Fibroblast of skin of right biceps (primary cell): ENCODE measurements around the gene TBC1D23.
A peak's percentile ranks its signal among the peaks of the same experiment; 100 is the strongest.
"Not testable (repeated sequence)": the region's sequence is repeated elsewhere in the genome, so short reads cannot be mapped to it uniquely, and the experiment has no call there.

Experiments used
- DNase-seq: peaks from one replicate; pipeline ENCODE4 v3.0.0-alpha.2; 2013

The TBC1D23 gene

DNA sequence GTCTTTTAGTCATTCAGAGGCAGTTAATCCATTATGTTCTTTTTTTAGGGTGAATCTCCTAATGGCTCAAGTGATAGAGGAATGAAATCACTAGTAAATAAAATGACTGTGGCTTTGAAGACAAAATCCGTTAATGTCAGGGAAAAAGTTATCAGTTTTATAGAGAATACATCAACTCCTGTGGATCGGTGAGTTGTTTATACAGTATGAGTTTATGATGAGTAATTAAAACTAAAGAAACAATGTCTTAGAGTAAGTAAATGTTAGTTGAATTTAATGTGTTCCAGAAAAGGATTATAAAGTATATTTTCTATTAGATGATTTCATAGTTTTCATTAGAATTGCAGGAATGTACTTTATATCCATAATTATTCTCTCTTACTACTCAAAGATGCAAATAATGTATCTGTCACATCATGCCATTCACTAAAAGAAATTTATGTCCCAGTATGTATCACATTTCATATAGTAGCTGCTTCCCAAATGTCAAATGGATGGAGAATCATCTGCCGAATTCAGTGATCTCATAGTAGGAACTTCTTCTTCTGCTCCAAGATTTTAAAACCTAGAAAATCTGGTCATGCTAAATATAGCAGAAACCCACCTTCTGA, 49.7 kb downstream of the TBC1D23 start:
- no peak for DNase-seq

DNA sequence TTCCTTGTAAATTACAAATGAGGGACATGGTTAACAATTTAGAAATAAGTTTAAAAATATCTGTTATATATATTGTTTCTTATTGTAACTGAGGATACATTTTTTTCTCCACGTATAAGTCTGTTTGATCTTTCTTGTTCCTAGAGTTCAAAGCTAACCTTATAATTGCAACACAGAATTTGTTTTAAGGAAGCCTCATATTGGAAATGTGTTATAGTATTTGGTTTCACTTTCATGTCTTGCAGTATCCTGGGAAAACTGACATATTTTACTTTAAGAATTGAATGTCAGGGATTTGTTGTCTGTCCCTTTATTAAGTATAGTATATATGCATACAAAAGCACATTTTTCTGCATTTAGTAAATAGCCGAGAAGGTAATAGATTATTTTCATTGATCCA, 50.2 kb downstream of the TBC1D23 start:
- DNase-seq = no peak

DNA sequence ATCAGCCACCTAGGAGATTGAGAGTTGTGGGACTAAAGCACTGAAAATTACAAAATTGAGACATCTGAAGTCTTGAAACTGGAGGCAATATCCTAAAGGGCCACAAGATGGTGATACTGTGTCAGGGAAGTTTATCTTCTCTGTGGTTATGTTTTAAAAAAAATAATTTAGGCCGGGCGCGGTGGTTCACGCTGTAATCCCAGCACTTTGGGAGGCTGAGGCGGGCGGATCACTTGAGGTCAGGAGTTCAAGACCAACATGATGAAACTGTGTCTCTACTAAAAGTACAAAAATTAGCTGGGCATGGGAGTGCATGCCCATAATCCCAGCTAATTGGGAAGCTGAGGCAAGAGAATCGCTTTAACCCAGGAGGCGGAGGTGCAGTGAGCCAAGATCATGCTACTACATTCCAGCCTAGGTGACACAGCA, 55.9 kb downstream of the TBC1D23 start:
- DNase-seq = peak; percentile 64

GRCh38 chr3:100317912-100318311, 57.1 kb downstream of the TBC1D23 start:
- DNase-seq = no peak

DNA sequence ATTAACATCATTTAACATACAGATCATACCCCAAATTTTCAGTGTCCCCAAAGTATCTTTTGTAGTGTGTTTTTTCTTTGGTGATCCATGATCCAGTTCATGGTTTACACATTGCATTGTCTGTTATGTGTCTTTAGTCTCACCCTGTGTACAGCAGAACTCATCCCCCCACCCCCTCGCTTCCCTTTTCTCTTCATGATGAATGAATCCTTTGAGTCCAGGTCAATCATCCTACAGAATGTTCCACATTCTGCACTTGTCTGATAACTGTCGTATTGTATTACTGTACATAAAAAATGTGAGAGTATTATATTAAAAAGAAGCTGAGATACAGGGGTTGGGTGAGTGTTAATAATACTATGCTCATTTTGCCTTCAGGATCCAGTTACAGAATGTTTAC, 59.2 kb downstream of the TBC1D23 start:
- no peak for DNase-seq

- no peak for DNase-seq
Measured at GRCh38 chr3:100324044-100324443, 63.3 kb downstream of the TBC1D23 start.

DNA sequence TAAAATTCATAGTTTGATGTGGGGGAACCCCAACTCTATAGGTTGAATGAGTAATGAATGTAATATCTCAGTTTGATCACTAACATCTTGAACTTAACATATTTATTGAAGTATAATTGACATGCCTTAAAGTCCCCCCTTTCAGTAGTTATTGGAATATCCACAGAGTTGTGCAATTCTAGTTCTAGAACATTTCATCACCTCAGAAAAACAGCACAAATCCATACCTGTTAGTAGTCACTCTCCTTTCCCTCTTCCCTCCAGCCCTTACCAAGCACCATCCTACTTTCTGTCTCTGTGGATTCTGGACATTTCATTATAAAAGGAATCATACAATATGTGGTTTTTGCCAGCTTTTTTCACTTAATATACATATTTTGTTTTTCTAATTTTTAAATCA, 65.0 kb downstream of the TBC1D23 start:
- DNase-seq = no peak

DNA sequence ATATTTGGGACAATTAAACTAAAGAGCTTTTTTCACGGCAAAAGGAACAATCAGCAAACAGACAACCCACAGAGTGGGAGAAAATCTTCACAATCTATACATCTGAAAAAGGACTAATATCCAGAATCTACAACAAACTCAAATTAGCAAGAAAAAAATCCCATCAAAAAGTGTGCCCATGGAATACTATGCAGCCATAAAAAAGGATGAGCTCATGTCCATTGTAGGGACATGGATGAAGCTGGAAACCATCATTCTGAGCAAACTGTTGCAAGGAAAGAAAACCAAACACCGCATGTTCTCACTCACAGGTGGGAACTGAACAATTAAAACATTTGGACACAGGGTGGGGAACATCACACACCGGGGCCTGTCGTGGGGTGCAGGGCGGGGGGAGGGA, 66.6 kb downstream of the TBC1D23 start:
- not testable (repeated sequence) for DNase-seq

DNA sequence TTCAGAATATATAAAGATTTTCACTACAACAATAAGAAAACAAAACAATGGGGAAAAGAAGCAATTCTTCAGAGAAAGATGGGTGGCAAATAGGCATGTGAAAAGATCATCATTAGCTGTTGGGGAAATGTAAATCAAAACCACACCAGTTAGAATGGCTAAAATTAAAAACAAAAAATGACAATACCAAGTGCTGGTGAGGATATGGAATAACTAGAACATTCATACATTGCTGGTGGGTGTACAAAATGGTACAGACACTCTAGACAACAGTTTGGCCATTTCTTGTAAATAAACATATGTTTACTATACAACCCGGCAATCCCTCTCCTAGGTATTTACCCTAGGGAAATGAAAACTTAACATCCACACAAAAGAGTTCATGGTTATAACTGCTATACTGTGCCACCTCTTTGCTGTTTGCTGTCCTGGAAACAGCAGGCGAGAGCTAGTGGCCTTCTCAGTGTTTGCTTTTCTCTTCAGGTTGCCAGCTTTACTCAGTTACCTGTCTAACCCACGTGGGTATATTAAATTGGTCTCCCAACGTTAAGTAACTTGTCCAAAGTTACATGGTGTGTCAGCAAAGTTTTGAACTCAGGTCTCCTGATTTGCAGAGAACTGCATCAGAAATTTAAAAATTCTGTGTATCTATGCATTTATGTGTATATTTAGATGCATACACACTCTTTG, 69.2 kb downstream of the TBC1D23 start:
- no peak for DNase-seq

DNA sequence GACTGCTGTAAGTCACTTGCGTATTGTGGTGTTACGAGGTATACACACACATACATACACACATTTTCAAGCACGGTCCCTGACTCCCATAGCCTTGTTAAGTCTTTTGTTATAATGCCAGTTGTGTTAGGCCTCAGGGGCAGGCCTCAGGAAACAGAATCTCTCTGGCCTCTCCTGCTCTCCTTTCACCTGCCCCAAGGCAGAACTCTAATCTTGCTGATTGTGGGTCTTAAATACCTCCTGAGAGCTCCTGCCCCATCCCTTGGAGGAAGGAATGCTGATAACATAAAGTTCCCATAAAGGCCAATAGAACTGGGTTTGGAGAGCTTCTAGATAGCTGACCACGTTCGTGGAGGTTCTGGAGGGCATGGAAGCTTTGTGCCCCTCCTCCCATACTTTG, 69.9 kb downstream of the TBC1D23 start:
- no peak for DNase-seq

GRCh38 chr3:100331660-100332059, 70.9 kb downstream of the TBC1D23 start:
- no peak for DNase-seq

DNA sequence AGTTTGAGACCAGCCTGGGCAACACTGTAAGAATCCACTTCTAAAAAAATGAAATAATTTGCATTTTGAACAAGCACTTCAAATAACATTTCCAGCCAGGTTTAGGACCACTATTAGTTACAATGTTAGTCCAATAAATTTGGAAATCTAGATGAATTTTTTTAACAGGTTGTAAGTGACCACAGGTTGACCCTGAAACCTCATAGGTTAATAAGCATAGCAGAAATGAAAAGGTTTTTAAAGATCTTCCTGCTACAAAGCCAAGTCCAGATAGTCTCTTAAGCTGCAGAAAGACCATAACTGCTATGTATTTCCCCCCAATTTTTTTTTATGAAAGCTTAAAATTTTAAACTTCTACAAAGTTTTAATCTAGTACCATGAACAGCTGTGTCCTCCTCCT, 72.3 kb downstream of the TBC1D23 start:
- DNase-seq = no peak

DNA sequence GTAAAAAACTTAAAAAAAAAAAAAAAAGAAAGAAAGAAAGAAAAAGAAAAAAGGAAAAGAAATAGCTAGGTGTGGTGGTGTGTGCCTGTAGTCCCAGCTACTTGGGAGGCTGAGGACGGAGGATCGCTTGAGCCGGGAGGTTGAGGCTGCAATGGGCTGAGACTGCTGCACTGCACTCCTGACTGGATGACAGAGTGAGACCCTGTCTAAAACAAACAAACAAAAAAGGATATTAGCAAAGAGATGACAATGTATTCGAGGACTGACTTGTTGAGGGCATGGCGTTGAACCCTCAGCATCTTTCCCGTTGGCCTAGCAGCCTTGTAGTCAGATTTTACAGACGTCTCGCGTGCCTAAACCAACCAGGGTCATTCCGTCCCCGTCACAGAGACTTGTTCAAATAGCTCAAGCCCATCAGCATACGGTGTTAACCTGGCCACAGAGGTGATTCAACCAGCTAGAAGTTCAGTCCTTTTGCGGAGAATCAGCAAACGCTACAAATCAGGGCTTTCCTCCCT, 73.2 kb downstream of the TBC1D23 start:
- no peak for DNase-seq

- DNase-seq = peak; percentile 75
Measured at GRCh38 chr3:100334488-100335351, 73.9 kb downstream of the TBC1D23 start, which contains the start of gene NIT2. Gene NIT2, plus strand, starts transcription at chr3:100334757. Its CDS starts 35 bp downstream, at chr3:100334792.

- DNase-seq = peak; percentile 14
Measured at GRCh38 chr3:100335434-100335833, 74.6 kb downstream of the TBC1D23 start.

- DNase-seq = not testable (repeated sequence)
Measured at GRCh38 chr3:100336229-100336628, 75.4 kb downstream of the TBC1D23 start.

DNA sequence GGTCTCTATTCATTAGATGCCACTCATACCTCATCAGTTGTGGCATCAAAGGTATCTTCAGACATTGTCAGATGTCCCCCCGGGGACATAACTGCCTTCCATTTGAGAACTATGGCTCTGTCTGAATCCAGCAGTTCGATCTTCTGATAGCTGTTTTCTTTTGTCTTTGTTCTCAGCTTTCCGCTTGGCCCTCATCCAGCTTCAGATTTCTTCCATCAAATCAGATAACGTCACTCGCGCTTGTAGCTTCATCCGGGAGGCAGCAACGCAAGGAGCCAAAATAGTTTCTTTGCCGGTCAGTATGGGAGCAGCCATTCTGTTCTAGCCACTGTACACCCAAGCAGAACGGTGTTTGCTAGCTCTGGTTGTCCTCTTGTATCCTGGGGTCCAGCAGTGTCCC, 78.1 kb downstream of the TBC1D23 start:
- no peak for DNase-seq

DNA sequence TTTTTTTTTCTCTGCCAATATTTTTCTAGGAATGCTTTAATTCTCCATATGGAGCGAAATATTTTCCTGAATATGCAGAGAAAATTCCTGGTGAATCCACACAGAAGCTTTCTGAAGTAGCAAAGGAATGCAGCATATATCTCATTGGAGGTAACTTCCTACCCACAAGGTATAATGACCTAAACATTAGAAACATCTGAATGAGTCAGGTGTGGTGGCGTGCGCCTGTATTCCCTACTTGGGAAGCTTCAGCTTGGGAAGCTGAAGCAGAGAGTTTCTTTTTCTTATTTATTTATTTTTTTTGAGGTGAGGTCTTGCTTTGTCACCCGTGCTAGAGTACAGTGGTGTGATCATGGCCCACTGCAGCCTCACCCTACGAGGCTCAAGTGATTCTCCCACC, 79.0 kb downstream of the TBC1D23 start:
- DNase-seq = no peak

DNA sequence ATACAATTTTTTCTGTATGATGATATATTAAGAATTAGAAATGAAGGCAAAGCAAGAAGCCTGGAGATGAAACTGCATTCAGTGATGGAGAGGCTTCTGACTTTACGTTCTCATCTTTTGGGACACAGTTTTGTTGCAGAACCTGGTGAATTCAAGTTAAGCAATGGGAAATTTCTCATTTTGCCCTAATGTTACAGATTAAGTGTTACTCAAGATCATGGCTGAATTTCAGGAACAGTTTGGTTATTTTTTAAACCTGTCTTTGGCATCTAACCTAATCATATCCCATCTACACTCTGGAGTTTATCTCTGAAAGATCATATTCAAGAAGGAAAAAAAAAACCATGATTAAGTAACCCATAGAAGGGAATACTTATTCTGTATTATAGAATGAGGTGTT, 79.7 kb downstream of the TBC1D23 start:
- DNase-seq = no peak

- DNase-seq = no peak
Measured at GRCh38 chr3:100348727-100349126, 87.9 kb downstream of the TBC1D23 start.

GRCh38 chr3:100351770-100352169, 91.0 kb downstream of the TBC1D23 start:
- DNase-seq = not testable (repeated sequence)

GRCh38 chr3:100352296-100353231, 91.8 kb downstream of the TBC1D23 start:
- peak; percentile 59 for DNase-seq
